ENCODE data around the gene AGBL4. TPM values are rescaled to one million over a fixed set of nuclear protein-coding genes. Genes with fewer than 3 reads are reported as not detected.

AGBL4 gene
- total RNA-seq, 4 donors from 2014 or later = 0.08 to 0.71 (median 0.60) TPM

GRCh38 chr1:48761986-48762385 is 1261.8 kb downstream of the AGBL4 start:
- no peak for TF ChIP-seq CTCF (IDR thresholded peaks at IDR 0.05)
- TF ChIP-seq POLR2A (IDR thresholded peaks at IDR 0.05) = no peak
- intact Hi-C loops (cut with DNase I; ENCODE audit: low total_unique reads) = no loop called here
- 69 to 74% methylated on average over 7 of the region's 7 CpGs for WGBS, 2 donors

GRCh38 chr1:48761411-48761810 is 1262.3 kb downstream of the AGBL4 start:
- no peak for TF ChIP-seq CTCF (IDR thresholded peaks at IDR 0.05)
- no peak for TF ChIP-seq POLR2A (IDR thresholded peaks at IDR 0.05)
- no peak for DNase-seq (ENCODE audit: low spot score in 2 of 2)
- H3K4me3 ChIP-seq (ENCODE audit: low read depth, poor library complexity, severe bottlenecking) = no peak overlapping the region
- intact Hi-C loops (cut with DNase I; ENCODE audit: low total_unique reads) = no loop called here

More at GRCh38 chr1:48761986-48762385, 1261.8 kb downstream of the AGBL4 start:
- no peak overlapping the region for H3K4me3 ChIP-seq (ENCODE audit: low read depth, poor library complexity, severe bottlenecking)
- no peak for DNase-seq (ENCODE audit: low spot score in 2 of 2)

- WGBS, 2 donors = 53 to 80% methylated on average over 7 of the region's 7 CpGs
These were observed 1262.9 kb downstream of the AGBL4 start for GRCh38 chr1:48760857-48761256.

GRCh38 chr1:48758976-48759375 is 1264.8 kb downstream of the AGBL4 start:
- no peak for TF ChIP-seq CTCF (IDR thresholded peaks at IDR 0.05)
- no peak for TF ChIP-seq POLR2A (IDR thresholded peaks at IDR 0.05)
- intact Hi-C loops (cut with DNase I; ENCODE audit: low total_unique reads) = no loop called here
- no peak for DNase-seq (ENCODE audit: low spot score in 2 of 2)
- 95 to 97% methylated on average over 18 of the region's 18 CpGs for WGBS, 2 donors
- no peak overlapping the region for H3K4me3 ChIP-seq (ENCODE audit: low read depth, poor library complexity, severe bottlenecking)

More at GRCh38 chr1:48760857-48761256, 1262.9 kb downstream of the AGBL4 start:
- intact Hi-C loops (cut with DNase I; ENCODE audit: low total_unique reads) = no loop called here
- no peak for TF ChIP-seq CTCF (IDR thresholded peaks at IDR 0.05)
- no peak for TF ChIP-seq POLR2A (IDR thresholded peaks at IDR 0.05)
- H3K4me3 ChIP-seq (ENCODE audit: low read depth, poor library complexity, severe bottlenecking) = no peak overlapping the region
- no peak for DNase-seq (ENCODE audit: low spot score in 2 of 2)

GRCh38 chr1:48757363-48757762 is 1266.4 kb downstream of the AGBL4 start:
- 89 to 90% methylated on average over 2 of the region's 2 CpGs for WGBS, 2 donors
- intact Hi-C loops (cut with DNase I; ENCODE audit: low total_unique reads) = no loop called here
- TF ChIP-seq CTCF (IDR thresholded peaks at IDR 0.05) (no peak), POLR2A (IDR thresholded peaks at IDR 0.05) (no peak)
- DNase-seq (ENCODE audit: low spot score in 2 of 2) = no peak
- H3K4me3 ChIP-seq (ENCODE audit: low read depth, poor library complexity, severe bottlenecking) = no peak overlapping the region

- 91 to 93% methylated on average over 1 of the region's 1 CpG for WGBS, 2 donors
- TF ChIP-seq CTCF (IDR thresholded peaks at IDR 0.05) (no peak), POLR2A (IDR thresholded peaks at IDR 0.05) (no peak)
- intact Hi-C loops (cut with DNase I; ENCODE audit: low total_unique reads) = no loop called here
- DNase-seq (ENCODE audit: low spot score in 2 of 2) = no peak
- H3K4me3 ChIP-seq (ENCODE audit: low read depth, poor library complexity, severe bottlenecking) = no peak overlapping the region
These were observed 1267.0 kb downstream of the AGBL4 start for GRCh38 chr1:48756683-48757316.

Data from lower leg skin (tissue), 4 donors.